Measurements from ENCODE around the gene MAPK8IP2.

The MAPK8IP2 gene

GRCh38 chr22:50568626-50569025, 32.0 kb upstream of the MAPK8IP2 start:
- TF ChIP-seq POLR2A (IDR thresholded peaks at IDR 0.05; ENCODE audit: low read depth, low read length) = no peak
- TF ChIP-seq POLR2AphosphoS5 (IDR thresholded peaks at IDR 0.05; ENCODE audit: low read depth, low read length) = no peak
- TF ChIP-seq TAF1 (IDR thresholded peaks at IDR 0.05; ENCODE audit: borderline replicate concordance, low read depth, low read length) = no peak
- FAIRE-seq (no peak), DNase-seq (ENCODE audit: insufficient read length) (no peak)

- FAIRE-seq = no peak
- TF ChIP-seq POLR2AphosphoS5 (IDR thresholded peaks at IDR 0.05; ENCODE audit: low read depth, low read length) (no peak), POLR2A (IDR thresholded peaks at IDR 0.05; ENCODE audit: low read depth, low read length) (no peak)
- no peak for DNase-seq (ENCODE audit: insufficient read length)
Observed at GRCh38 chr22:50569041-50569459, 31.5 kb upstream of the MAPK8IP2 start.

- TF ChIP-seq TAF1 (IDR thresholded peaks at IDR 0.05; ENCODE audit: borderline replicate concordance, low read depth, low read length) (no peak), POLR2AphosphoS5 (IDR thresholded peaks at IDR 0.05; ENCODE audit: low read depth, low read length) (no peak), POLR2A (IDR thresholded peaks at IDR 0.05; ENCODE audit: low read depth, low read length) (no peak)
- FAIRE-seq = no peak
Observed at GRCh38 chr22:50569896-50570535, 30.6 kb upstream of the MAPK8IP2 start.

GRCh38 chr22:50570861-50571260, 29.7 kb upstream of the MAPK8IP2 start:
- no peak for TF ChIP-seq TAF1 (IDR thresholded peaks at IDR 0.05; ENCODE audit: borderline replicate concordance, low read depth, low read length)
- no peak for TF ChIP-seq POLR2A (IDR thresholded peaks at IDR 0.05; ENCODE audit: low read depth, low read length)
- TF ChIP-seq POLR2AphosphoS5 (IDR thresholded peaks at IDR 0.05; ENCODE audit: low read depth, low read length) = no peak
- FAIRE-seq = no peak
- DNase-seq (ENCODE audit: insufficient read length) = no peak

More at GRCh38 chr22:50569896-50570535, 30.6 kb upstream of the MAPK8IP2 start:
- DNase-seq (ENCODE audit: insufficient read length) = no peak

GRCh38 chr22:50571264-50572175, 29.1 kb upstream of the MAPK8IP2 start:
- TF ChIP-seq POLR2AphosphoS5 (IDR thresholded peaks at IDR 0.05; ENCODE audit: low read depth, low read length) = no peak
- no peak for TF ChIP-seq POLR2A (IDR thresholded peaks at IDR 0.05; ENCODE audit: low read depth, low read length)
- TF ChIP-seq TAF1 (IDR thresholded peaks at IDR 0.05; ENCODE audit: borderline replicate concordance, low read depth, low read length) = no peak
- no peak for DNase-seq (ENCODE audit: insufficient read length)
- no peak for FAIRE-seq

GRCh38 chr22:50572965-50573364, 27.6 kb upstream of the MAPK8IP2 start:
- DNase-seq (ENCODE audit: insufficient read length) (no peak), FAIRE-seq (no peak)
- TF ChIP-seq TAF1 (IDR thresholded peaks at IDR 0.05; ENCODE audit: borderline replicate concordance, low read depth, low read length) = no peak

GRCh38 chr22:50573491-50574382, 26.9 kb upstream of the MAPK8IP2 start:
- no peak for FAIRE-seq
- TF ChIP-seq POLR2A (IDR thresholded peaks at IDR 0.05; ENCODE audit: low read depth, low read length) = no peak
- TF ChIP-seq POLR2AphosphoS5 (IDR thresholded peaks at IDR 0.05; ENCODE audit: low read depth, low read length) = no peak
- no peak for TF ChIP-seq TAF1 (IDR thresholded peaks at IDR 0.05; ENCODE audit: borderline replicate concordance, low read depth, low read length)
- no peak for DNase-seq (ENCODE audit: insufficient read length)

GRCh38 chr22:50574383-50574755, 26.2 kb upstream of the MAPK8IP2 start:
- no peak for FAIRE-seq
- TF ChIP-seq TAF1 (IDR thresholded peaks at IDR 0.05; ENCODE audit: borderline replicate concordance, low read depth, low read length) (no peak), POLR2A (IDR thresholded peaks at IDR 0.05; ENCODE audit: low read depth, low read length) (no peak), POLR2AphosphoS5 (IDR thresholded peaks at IDR 0.05; ENCODE audit: low read depth, low read length) (no peak)

GRCh38 chr22:50575426-50575941, 25.1 kb upstream of the MAPK8IP2 start:
- DNase-seq (ENCODE audit: insufficient read length) (no peak), FAIRE-seq (no peak)
- TF ChIP-seq POLR2A (IDR thresholded peaks at IDR 0.05; ENCODE audit: low read depth, low read length) (no peak), TAF1 (IDR thresholded peaks at IDR 0.05; ENCODE audit: borderline replicate concordance, low read depth, low read length) (no peak), POLR2AphosphoS5 (IDR thresholded peaks at IDR 0.05; ENCODE audit: low read depth, low read length) (no peak)

More at GRCh38 chr22:50574383-50574755, 26.2 kb upstream of the MAPK8IP2 start:
- DNase-seq (ENCODE audit: insufficient read length) = no peak

- FAIRE-seq = no peak
- TF ChIP-seq TAF1 (IDR thresholded peaks at IDR 0.05; ENCODE audit: borderline replicate concordance, low read depth, low read length) (no peak), POLR2AphosphoS5 (IDR thresholded peaks at IDR 0.05; ENCODE audit: low read depth, low read length) (no peak), POLR2A (IDR thresholded peaks at IDR 0.05; ENCODE audit: low read depth, low read length) (no peak)
Observed at GRCh38 chr22:50576070-50576469, 24.5 kb upstream of the MAPK8IP2 start.

More at GRCh38 chr22:50576070-50576469, 24.5 kb upstream of the MAPK8IP2 start:
- DNase-seq (ENCODE audit: insufficient read length) = no peak
